VCaP (cell line): ENCODE data around the gene ARMH3.
"Not testable (repeated sequence)": the region's sequence is repeated elsewhere in the genome, so short reads cannot be mapped to it uniquely, and the experiment has no call there.

ENCODE experiments used
- H3K27ac ChIP-seq: fragments of 450-650 bp; 2 replicates; pipeline ENCODE4 v1.5.1; 2017
- CTCF ChIP-seq: fragments of 450-650 bp; conservative IDR thresholded peaks from 2 replicates; pipeline ENCODE4 v1.5.1; 2017; ENCODE audit warnings: mild to moderate bottlenecking, moderate library complexity

ARMH3 gene

GRCh38 chr10:102040305-102041050 is 15.5 kb downstream of the ARMH3 start:
- no peak for TF ChIP-seq CTCF
- H3K27ac ChIP-seq: no peak overlapping the region

- H3K27ac ChIP-seq: no peak overlapping the region
- no peak for TF ChIP-seq CTCF
Observed at GRCh38 chr10:102038410-102038809, 17.6 kb downstream of the ARMH3 start.

- H3K27ac ChIP-seq: not testable (repeated sequence)
Observed at GRCh38 chr10:102035807-102036206, 20.2 kb downstream of the ARMH3 start.

- no peak for TF ChIP-seq CTCF
- H3K27ac ChIP-seq: no peak overlapping the region
Observed at GRCh38 chr10:102033787-102034186, 22.2 kb downstream of the ARMH3 start.

GRCh38 chr10:102027261-102027660 is 28.7 kb downstream of the ARMH3 start:
- TF ChIP-seq CTCF: no peak
- no peak overlapping the region for H3K27ac ChIP-seq

- no peak overlapping the region for H3K27ac ChIP-seq
- TF ChIP-seq CTCF: no peak
Observed at GRCh38 chr10:102024799-102025198, 31.2 kb downstream of the ARMH3 start.

- no peak for TF ChIP-seq CTCF
- H3K27ac ChIP-seq: no peak overlapping the region
Observed at GRCh38 chr10:102020938-102021337, 35.0 kb downstream of the ARMH3 start.

- no peak overlapping the region for H3K27ac ChIP-seq
- TF ChIP-seq CTCF: no peak
Observed at GRCh38 chr10:102017295-102017694, 38.7 kb downstream of the ARMH3 start.
